GM12878 (cell line): ENCODE measurements around the gene OTUD4. TPM values are rescaled to one million over a fixed set of nuclear protein-coding genes. Genes with fewer than 3 reads are reported as not detected.

ENCODE experiments used
- ATAC-seq: fragments of 200-7000 bp; cut with Tn5 transposase; 3 replicates; pipeline ENCODE4 v1.9.1; 2020; ENCODE audit warnings: mild to moderate bottlenecking, moderate library complexity
- Bru-seq: library from RNA; stranded (reverse); fragments of 400-500 nt; gene quantifications from one replicate; lab custom pipeline; 2021; lab: Mats Ljungman, UMichigan
- BruChase-seq, 2 experiments: library from RNA; stranded (reverse); fragments of 400-500 nt; gene quantifications; one replicate each; lab custom pipeline; 2021; lab: Mats Ljungman, UMichigan
- BruUV-seq: library from RNA; stranded (reverse); fragments of 400-500 nt; replicated peaks from 2 replicates; lab custom pipeline; 2021; lab: Mats Ljungman, UMichigan
- CTCF ChIA-PET: fragments of 300-600 bp; sonication (Branson Sonifier 250); formaldehyde crosslinking; extraction: SDS; loops from one replicate; lab custom pipeline; 2021; ENCODE audit warnings: inconsistent platforms; lab: Yijun Ruan, JAX
- POLR2A ChIA-PET: fragments of 350-600 bp; formaldehyde crosslinking; extraction: SDS; loops from one replicate; lab custom pipeline; 2021; ENCODE audit warnings: inconsistent platforms; lab: Charles Lee
- RAD21 ChIA-PET: fragments of 300-600 bp; sonication (Branson Sonifier 250); formaldehyde crosslinking; loops from one replicate; lab custom pipeline; 2023; ENCODE audit warnings: antibody characterized with exemption; ENCODE audit not compliant: unreplicated experiment; lab: Charles Lee
- SMC1A ChIA-PET: fragments of 300-600 bp; sonication (Branson Sonifier 250); formaldehyde crosslinking; loops from one replicate; lab custom pipeline; 2023; ENCODE audit not compliant: unreplicated experiment, uncharacterized antibody; lab: Charles Lee
- DNase-seq: peaks from one replicate; pipeline ENCODE4 v3.0.0-alpha.2; 2011; ENCODE audit warnings: low read depth, low spot score
- FAIRE-seq: peaks from 3 replicates; lab custom pipeline; 2011; peaks lifted over from hg19 to GRCh38; lab: Jason Lieb, UNC
- H2AFZ ChIP-seq: 2 replicates; pipeline ENCODE4 v1.6.0; 2011; ENCODE audit warnings: low read depth, low read length, control low read depth; ENCODE audit not compliant: control insufficient read depth
- H3K27ac ChIP-seq: 2 replicates; pipeline ENCODE4 v1.5.1; 2011; ENCODE audit warnings: control low read depth; ENCODE audit not compliant: control insufficient read depth, insufficient read depth
- H3K27me3 ChIP-seq, 2 experiments: replicated peaks in 1 of 2; 2 replicates each; pipeline versions ENCODE4 v1.6.0 to v1.6.1; 2011; ENCODE audit warnings: low read length in 1 of 2; ENCODE audit not compliant: control insufficient read depth in 2 of 2, insufficient read depth in 2 of 2
- H3K36me3 ChIP-seq, 2 experiments: 2 replicates each; pipeline ENCODE4 v1.5.1; 2011; ENCODE audit warnings: low read length in 1 of 2; ENCODE audit not compliant: control insufficient read depth in 2 of 2, insufficient read depth in 2 of 2
- H3K4me1 ChIP-seq: 2 replicates; pipeline ENCODE4 v1.6.1; 2011; ENCODE audit warnings: mild to moderate bottlenecking, low read length, moderate library complexity, mixed read lengths; ENCODE audit not compliant: control insufficient read depth, insufficient read depth
- H3K4me2 ChIP-seq: 2 replicates; pipeline ENCODE4 v1.6.0; 2011; ENCODE audit warnings: control low read depth; ENCODE audit not compliant: control insufficient read depth, insufficient read depth
- H3K4me3 ChIP-seq: fragments of 200-600 bp; sonication (generic); 2 replicates; pipeline ENCODE4 v1.5.1; 2016
- H3K79me2 ChIP-seq: 2 replicates; pipeline ENCODE4 v1.6.0; 2011; ENCODE audit warnings: low read length; ENCODE audit not compliant: control insufficient read depth, insufficient read depth
- H3K9ac ChIP-seq: 2 replicates; pipeline ENCODE4 v1.8.0; 2011; ENCODE audit warnings: low read length, control low read depth, mixed read lengths; ENCODE audit not compliant: control insufficient read depth, insufficient read depth
- H3K9me3 ChIP-seq: replicated peaks from 3 replicates; pipeline ENCODE4 v1.5.1; 2011; ENCODE audit warnings: mild to moderate bottlenecking, low read length; ENCODE audit not compliant: control insufficient read depth, insufficient read depth
- H4K20me1 ChIP-seq: 2 replicates; pipeline ENCODE4 v1.6.0; 2011; ENCODE audit not compliant: control insufficient read depth, insufficient read depth
- CHD1 ChIP-seq: IDR thresholded peaks from 2 replicates; pipeline ENCODE4 v1.6.1; 2012; ENCODE audit warnings: low read depth, low read length, improper control_type of control experiment
- EED ChIP-seq: sonication (generic); IDR thresholded peaks from 2 replicates; pipeline ENCODE4 v1.6.1; 2016; ENCODE audit warnings: antibody characterized with exemption, low read depth
- ETV6 ChIP-seq, 2 experiments: fragments of 450-650 bp in 1 of 2; IDR thresholded peaks in 1 of 2; conservative IDR thresholded peaks in 1 of 2; 2 replicates each; pipeline ENCODE4 v1.6.1; 2014; ENCODE audit warnings: antibody characterized with exemption in 1 of 2, borderline replicate concordance in 1 of 2, low read depth in 1 of 2, mild to moderate bottlenecking in 1 of 2, moderate library complexity in 1 of 2
- IKZF1 ChIP-seq: fragments of 450-650 bp; conservative IDR thresholded peaks from 2 replicates; pipeline ENCODE4 v1.6.1; 2017; ENCODE audit warnings: antibody characterized with exemption, mild to moderate bottlenecking
- KAT2A ChIP-seq: conservative IDR thresholded peaks from 2 replicates; pipeline ENCODE4 v1.6.1; 2011; ENCODE audit warnings: low read depth, low read length; ENCODE audit not compliant: control insufficient read depth
- PAX5 ChIP-seq: IDR thresholded peaks from 2 replicates; pipeline ENCODE4 v1.6.1; 2011; ENCODE audit warnings: low read depth, low read length, borderline replicate concordance
- POU2F2 ChIP-seq: IDR thresholded peaks from 3 replicates; pipeline ENCODE4 v1.6.1; 2011; ENCODE audit warnings: low read depth, mild to moderate bottlenecking, low read length, borderline replicate concordance
- RAD51 ChIP-seq: fragments of 450-650 bp; IDR thresholded peaks from 2 replicates; pipeline ENCODE4 v1.6.1; 2016; ENCODE audit warnings: moderate library complexity, mild to moderate bottlenecking, inconsistent platforms
- ZNF687 ChIP-seq: fragments of 450-650 bp; IDR thresholded peaks from 2 replicates; pipeline ENCODE4 v1.6.1; 2017; ENCODE audit warnings: mild to moderate bottlenecking, moderate library complexity
- WGBS: methylation state at CpG from one replicate; pipeline ENCODE4 v1.1.6; 2016; ENCODE audit warnings: low lambda C conversion rate; ENCODE audit not compliant: insufficient replicate concordance, insufficient coverage; ENCODE audit errors: missing lambda C conversion rate; 5-methylcytosine and 5-hydroxymethylcytosine counted together
- in situ Hi-C: fragments of 300-500 bp; cut with MboI; formaldehyde crosslinking; loops from 9 replicates; pipeline ENCODE4 v1.14.3; 2018; ENCODE audit warnings: mixed read lengths
- intact Hi-C: fragments of 100-400 bp; cut with micrococcal nuclease; formaldehyde crosslinking; loops from one replicate; pipeline ENCODE4 v1.14.2; 2022; ENCODE audit not compliant: unreplicated experiment
- long read RNA-seq, 2 experiments: library from polyadenylated mRNA; unstranded; transcript quantifications; one replicate each; pipeline ENCODE4 v2.0.0, GENCODE V29; 2019 to 2020
- polyA minus RNA-seq, 3 experiments: library from RNA; depleted of rRNA, polyadenylated mRNA; stranded (reverse); fragments of >200 nt; gene quantifications; 2 replicates each; pipeline ENCODE4 v1.2.3, GENCODE V29; 2011
- polyA plus RNA-seq, 11 experiments: library from polyadenylated mRNA; depleted of rRNA in 4 of 11; unstranded in 6 of 11; stranded (reverse) in 5 of 11; fragments of >200 nt; fragmentation: Nextera tagmentation in 4 of 11; fragmentation: Illumina TruSeq in 1 of 11; extraction: Ambion mirVana in 4 of 11; extraction: Trizol in 1 of 11; gene quantifications; 1 replicate in 1 of 11; 2 replicates in 10 of 11; pipeline versions ENCODE4 v1.2.1 to v1.2.3, GENCODE V29; 2011 to 2016; ENCODE audit warnings: inconsistent platforms in 2 of 11, missing spikeins in 2 of 11, low read depth in 1 of 11
- total RNA-seq, 4 experiments: library from RNA; depleted of rRNA in 3 of 4; stranded (reverse); fragments of >200 nt in 3 of 4; fragmentation: Illumina TruSeq in 1 of 4; extraction: Trizol in 1 of 4; gene quantifications; 2 replicates each; pipeline versions ENCODE4 v1.2.1 to v1.2.3, GENCODE V29; 2013 to 2021

OTUD4 gene, protein sequence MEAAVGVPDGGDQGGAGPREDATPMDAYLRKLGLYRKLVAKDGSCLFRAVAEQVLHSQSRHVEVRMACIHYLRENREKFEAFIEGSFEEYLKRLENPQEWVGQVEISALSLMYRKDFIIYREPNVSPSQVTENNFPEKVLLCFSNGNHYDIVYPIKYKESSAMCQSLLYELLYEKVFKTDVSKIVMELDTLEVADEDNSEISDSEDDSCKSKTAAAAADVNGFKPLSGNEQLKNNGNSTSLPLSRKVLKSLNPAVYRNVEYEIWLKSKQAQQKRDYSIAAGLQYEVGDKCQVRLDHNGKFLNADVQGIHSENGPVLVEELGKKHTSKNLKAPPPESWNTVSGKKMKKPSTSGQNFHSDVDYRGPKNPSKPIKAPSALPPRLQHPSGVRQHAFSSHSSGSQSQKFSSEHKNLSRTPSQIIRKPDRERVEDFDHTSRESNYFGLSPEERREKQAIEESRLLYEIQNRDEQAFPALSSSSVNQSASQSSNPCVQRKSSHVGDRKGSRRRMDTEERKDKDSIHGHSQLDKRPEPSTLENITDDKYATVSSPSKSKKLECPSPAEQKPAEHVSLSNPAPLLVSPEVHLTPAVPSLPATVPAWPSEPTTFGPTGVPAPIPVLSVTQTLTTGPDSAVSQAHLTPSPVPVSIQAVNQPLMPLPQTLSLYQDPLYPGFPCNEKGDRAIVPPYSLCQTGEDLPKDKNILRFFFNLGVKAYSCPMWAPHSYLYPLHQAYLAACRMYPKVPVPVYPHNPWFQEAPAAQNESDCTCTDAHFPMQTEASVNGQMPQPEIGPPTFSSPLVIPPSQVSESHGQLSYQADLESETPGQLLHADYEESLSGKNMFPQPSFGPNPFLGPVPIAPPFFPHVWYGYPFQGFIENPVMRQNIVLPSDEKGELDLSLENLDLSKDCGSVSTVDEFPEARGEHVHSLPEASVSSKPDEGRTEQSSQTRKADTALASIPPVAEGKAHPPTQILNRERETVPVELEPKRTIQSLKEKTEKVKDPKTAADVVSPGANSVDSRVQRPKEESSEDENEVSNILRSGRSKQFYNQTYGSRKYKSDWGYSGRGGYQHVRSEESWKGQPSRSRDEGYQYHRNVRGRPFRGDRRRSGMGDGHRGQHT
- total RNA-seq (2013; cell fraction: nucleolus; rRNA removed), result 119 and 122 TPM in 2 replicates
- total RNA-seq (2014; rRNA removed) (14.1 and 15.5 TPM in 2 replicates), total RNA-seq (2014; rRNA removed; fragmentation: Illumina TruSeq; extraction: Trizol) (16.1 and 17.2 TPM in 2 replicates), total RNA-seq (2021) (21.4 and 22.8 TPM in 2 replicates), polyA plus RNA-seq (2011; rRNA removed) (26.3 and 35.0 TPM in 2 replicates), polyA plus RNA-seq (2014; fragmentation: Illumina TruSeq; extraction: Trizol) (19.2 and 25.2 TPM in 2 replicates), polyA plus RNA-seq (2014; fragmentation: Nextera tagmentation; extraction: Ambion mirVana) (1 to 10 TPM; 2.8 to 4.4 TPM), polyA plus RNA-seq (2014; rRNA removed) (10.0 and 13.0 TPM in 2 replicates), polyA plus RNA-seq (2016; fragmentation: Nextera tagmentation; extraction: Ambion mirVana) (1 to 10 TPM; 2.2 to 8.3 TPM), polyA minus RNA-seq (2011; rRNA and poly(A)+ RNA removed) (35.2 and 36.7 TPM in 2 replicates), Bru-seq, nascent RNA (percentile 93 among the genes with signal in this experiment), BruChase-seq, experiment 1, labeled RNA remaining after a 6-hour chase (percentile 92 among the genes with signal in this experiment), BruChase-seq, experiment 2, labeled RNA remaining after a 2-hour chase (percentile 96 among the genes with signal in this experiment)
- 5.8 TPM for polyA plus RNA-seq (2011; ENCODE audit: low read depth)
- polyA plus RNA-seq (2011; cell fraction: cytosol; rRNA removed), result 12.1 and 13.0 TPM in 2 replicates
- 40.0 and 42.7 TPM in 2 replicates for polyA plus RNA-seq (2011; cell fraction: nucleus; rRNA removed)
- polyA plus RNA-seq (2012), result 8.4 and 9.3 TPM in 2 replicates
- 10.3 and 10.6 TPM in 2 replicates for polyA minus RNA-seq (2011; cell fraction: cytosol; rRNA and poly(A)+ RNA removed)
- polyA minus RNA-seq (2011; cell fraction: nucleus; rRNA and poly(A)+ RNA removed), result 39.0 and 66.1 TPM in 2 replicates
- long read RNA-seq, experiment 1, partial matches to known transcripts, result 0 of 1 reads
- long read RNA-seq, experiment 1, other reads (novel, unspliced or antisense), result 1 of 1 reads
- long read RNA-seq, experiment 2, full-length matches to known transcripts, result 1 of 16 reads
- long read RNA-seq, experiment 2, partial matches to known transcripts, result 5 of 16 reads
- long read RNA-seq, experiment 2, other reads (novel, unspliced or antisense), result 10 of 16 reads

- ATAC-seq (peak; percentile 81), FAIRE-seq (peak; percentile 64), DNase-seq (peak; percentile 79)
- Histone ChIP-seq H3K79me2 (peaks cover 42% of the 10 kb centered on the region), H3K4me3 (peak within 1 kb of the TSS; percentile 91), H3K27me3 (no peaks in the 10 kb centered on the region), H3K36me3 (no peaks in the 10 kb centered on the region), H3K9me3 (no peaks in the 10 kb centered on the region), H3K4me2 (peak within 1 kb of the TSS; percentile 99), H3K4me1 (peaks cover 25% of the 10 kb centered on the region), H3K9ac (peak within 1 kb of the TSS; percentile 90), H4K20me1 (no peaks in the 10 kb centered on the region), H2AFZ (peak within 1 kb of the TSS; percentile 90), H3K27ac (peak within 1 kb of the TSS; percentile 95)
- SMC1A ChIA-PET, result interaction anchor here (0.7 to 2.2 kb wide), 5 partner anchors 18 to 437 kb away, joined by 3 to 9 read pairs (median 4); no protein-coding TSS in a partner anchor
- no TSS peak for BruUV-seq
- intact Hi-C loops, result loop anchor here (1.0 to 10.0 kb wide), 5 partner anchors 15 to 1094 kb away; partner anchors contain the start of genes ABCE1, ANAPC10, MMAA and ZNF827
- RAD21 ChIA-PET, result interaction anchor here (0.9 kb wide), 1 partner anchor 53 kb away, joined by 3 read pairs; no protein-coding TSS in a partner anchor
- in situ Hi-C loops, result no loop called here
- WGBS, result under 1% methylated on average over 91 of the region's 94 CpGs
- POLR2A ChIA-PET, result interaction anchor here (0.6 to 1.2 kb wide), 3 partner anchors 9 to 429 kb away, joined by 3 to 4 read pairs (median 4); no protein-coding TSS in a partner anchor
- CTCF ChIA-PET, result interaction anchor here (0.7 to 2.1 kb wide), 6 partner anchors 14 to 429 kb away, joined by 3 to 7 read pairs (median 3); no protein-coding TSS in a partner anchor
- TF ChIP-seq CHD1 (no peak), ZNF687 (peak; percentile 67; the same call in 1 of the 2 replicates), RAD51 (no peak), ETV6 (conservative IDR thresholded peaks at IDR 0.05 in 1 of 2, IDR thresholded peaks at IDR 0.05 in 1 of 2; ENCODE audit: borderline replicate concordance in 1 of 2, low read depth in 1 of 2) (no peak), KAT2A (no peak), PAX5 (no peak), EED (peak; percentile 53; the same call in 1 of the 2 replicates), POU2F2 (no peak), IKZF1 (peak; percentile 95)
Observed at GRCh38 chr4:145180298-145181090, at the start of gene OTUD4. TSS of gene OTUD4 (minus strand) at chr4:145180589. CDS start at chr4:145179973, 616 bp downstream.
